SU-DHL-6 (cell line): ENCODE measurements around the gene ERV3-1.
"Not testable (repeated sequence)": the region's sequence is repeated elsewhere in the genome, so short reads cannot be mapped to it uniquely, and the experiment has no call there.

Experiments used
- H2AFZ ChIP-seq: fragments of 200-600 bp; sonication (generic); 2 replicates; pipeline ENCODE4 v1.6.1; 2014; ENCODE audit warnings: low read depth, mild to moderate bottlenecking, moderate library complexity, mixed read lengths, antibody characterized with exemption, low read length; ENCODE audit not compliant: severe bottlenecking
- H3F3A ChIP-seq: fragments of 200-600 bp; shearing (Covaris generic); 2 replicates; pipeline ENCODE4 v1.6.0; 2016; ENCODE audit warnings: antibody characterized with exemption, mild to moderate bottlenecking; ENCODE audit not compliant: insufficient read depth
- H3K27ac ChIP-seq: fragments of 200-600 bp; sonication (generic); 2 replicates; pipeline ENCODE4 v1.5.1; 2016; ENCODE audit warnings: low read depth, mild to moderate bottlenecking, low read length, moderate library complexity, mixed read lengths
- H3K27me3 ChIP-seq: fragments of 200-600 bp; sonication (generic), shearing (Covaris generic); 2 replicates; pipeline ENCODE4 v1.6.0; 2014; ENCODE audit warnings: mild to moderate bottlenecking, low read length
- H3K36me3 ChIP-seq: fragments of 200-600 bp; sonication (generic); 2 replicates; pipeline ENCODE4 v1.6.1; 2014; ENCODE audit warnings: mild to moderate bottlenecking, low read length, mixed read lengths
- H3K4me2 ChIP-seq: fragments of 300-600, 200-600 bp; shearing (Covaris generic), sonication (generic); 2 replicates; pipeline ENCODE4 v1.6.0; 2014; ENCODE audit warnings: low read length, low read depth, mild to moderate bottlenecking; ENCODE audit not compliant: poor library complexity, severe bottlenecking
- H3K4me3 ChIP-seq: fragments of 200-600 bp; sonication (generic); 2 replicates; pipeline ENCODE4 v1.5.1; 2014; ENCODE audit warnings: antibody characterized with exemption, low read length, mild to moderate bottlenecking, mixed read lengths; ENCODE audit not compliant: insufficient read depth, poor library complexity, severe bottlenecking
- H3K79me2 ChIP-seq: fragments of 200-600 bp; sonication (generic); 2 replicates; pipeline ENCODE4 v1.6.1; 2014; ENCODE audit warnings: mild to moderate bottlenecking, low read length, moderate library complexity; ENCODE audit not compliant: insufficient read depth
- H3K9ac ChIP-seq: fragments of 200-600 bp; sonication (generic); 2 replicates; pipeline ENCODE4 v1.7.0; 2014; ENCODE audit warnings: mild to moderate bottlenecking, low read length
- H3K9me2 ChIP-seq: fragments of 200-600 bp; sonication (generic); replicated peaks from 2 replicates; pipeline ENCODE4 v1.6.1; 2014; ENCODE audit warnings: low read length; ENCODE audit not compliant: insufficient read depth
- H3K9me3 ChIP-seq: fragments of 200-600 bp; sonication (generic); 2 replicates; pipeline ENCODE4 v1.6.1; 2014; ENCODE audit warnings: low read length, mixed read lengths; ENCODE audit not compliant: insufficient read depth
- H4K20me1 ChIP-seq: fragments of 200-600 bp; sonication (generic); 2 replicates; pipeline ENCODE4 v1.6.1; 2014; ENCODE audit warnings: low read depth, mild to moderate bottlenecking, antibody characterized with exemption, low read length, moderate library complexity, mixed read lengths
- CTCF ChIP-seq: fragments of 200-600 bp; sonication (generic); IDR thresholded peaks from one replicate; pipeline ENCODE4 v1.5.1; 2017; ENCODE audit warnings: antibody characterized with exemption, mild to moderate bottlenecking, low read length, moderate library complexity; ENCODE audit not compliant: insufficient read depth, poor library complexity, severe bottlenecking
- EZH2phosphoT487 ChIP-seq: fragments of 200-600 bp; sonication (generic), shearing (Covaris generic); conservative IDR thresholded peaks from 2 replicates; pipeline ENCODE4 v1.6.1; 2018; ENCODE audit warnings: mild to moderate bottlenecking, antibody characterized with exemption, low read length, moderate library complexity, mixed read lengths

ERV3-1 gene

GRCh38 chr7:64965594-64965993 is 40.9 kb downstream of the ERV3-1 start:
- H3K9ac ChIP-seq: no peak overlapping the region
- no peaks in the 10 kb centered on the region; the same call in 1 of the 2 replicates for H4K20me1 ChIP-seq
- H2AFZ ChIP-seq: no peak overlapping the region
- no peaks in the 10 kb centered on the region for H3K27me3 ChIP-seq
- no peaks in the 10 kb centered on the region for H3K79me2 ChIP-seq
- H3K36me3 ChIP-seq: peaks cover 13% of the 10 kb centered on the region; the same call in 1 of the 2 replicates
- peaks cover 26% of the 10 kb centered on the region; the same call in 1 of the 2 replicates for H3K9me3 ChIP-seq
- no peak overlapping the region for H3K27ac ChIP-seq
- H3F3A ChIP-seq: 0 out of 2 replicates have a peak, but pooled peaks cover 4% of the 10 kb centered on the region
- H3K4me2 ChIP-seq: no peak overlapping the region
- TF ChIP-seq EZH2phosphoT487 (no peak), CTCF (no peak)
- H3K9me2 ChIP-seq: no peaks in the 10 kb centered on the region
- no peak overlapping the region for H3K4me3 ChIP-seq

GRCh38 chr7:64959072-64959747 is 47.3 kb downstream of the ERV3-1 start:
- H3K9me2 ChIP-seq: no peaks in the 10 kb centered on the region
- TF ChIP-seq EZH2phosphoT487: no peak
- no peak for TF ChIP-seq CTCF
- H3K4me2 ChIP-seq: no peak overlapping the region
- H3K4me3 ChIP-seq: no peak overlapping the region
- peaks cover 33% of the 10 kb centered on the region; the same call in 1 of the 2 replicates for H3K9me3 ChIP-seq
- H3K27ac ChIP-seq: no peak overlapping the region
- H3F3A ChIP-seq: no peaks in the 10 kb centered on the region
- H3K79me2 ChIP-seq: no peaks in the 10 kb centered on the region
- no peaks in the 10 kb centered on the region for H3K27me3 ChIP-seq
- peaks cover 8% of the 10 kb centered on the region; the same call in 1 of the 2 replicates for H3K36me3 ChIP-seq
- H2AFZ ChIP-seq: no peak overlapping the region
- no peaks in the 10 kb centered on the region for H4K20me1 ChIP-seq
- H3K9ac ChIP-seq: no peak overlapping the region

GRCh38 chr7:64951250-64951848 is 55.1 kb downstream of the ERV3-1 start:
- TF ChIP-seq CTCF (peak; percentile 66), EZH2phosphoT487 (no peak)
- Histone ChIP-seq H2AFZ (no peak overlapping the region), H3K9me2 (no peaks in the 10 kb centered on the region), H3K36me3 (no peaks in the 10 kb centered on the region), H3F3A (no peaks in the 10 kb centered on the region), H3K27me3 (no peaks in the 10 kb centered on the region), H3K9ac (no peak overlapping the region), H3K27ac (no peak overlapping the region), H3K4me2 (no peak overlapping the region), H3K4me3 (no peak overlapping the region), H4K20me1 (no peaks in the 10 kb centered on the region), H3K9me3 (no peaks in the 10 kb centered on the region), H3K79me2 (no peaks in the 10 kb centered on the region)

DNA sequence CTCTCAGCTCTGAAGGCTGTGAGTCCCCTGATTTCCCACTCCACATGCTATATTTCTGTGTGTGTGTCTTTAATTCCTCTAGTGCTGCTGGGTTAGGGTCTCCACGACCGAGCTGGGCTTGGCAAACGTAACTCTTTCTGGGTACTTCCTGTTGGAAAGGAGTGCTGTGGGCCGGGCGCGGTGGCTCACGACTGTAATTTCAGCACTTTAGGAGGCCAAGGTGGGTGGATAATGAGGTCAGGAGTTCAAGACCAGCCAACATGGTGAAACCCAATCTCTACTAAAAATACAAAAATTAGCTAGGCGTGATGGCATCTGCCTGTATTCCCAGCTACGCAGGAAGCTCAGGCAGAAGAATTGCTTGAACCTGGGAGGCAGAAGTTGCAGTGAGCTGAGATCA is 55.8 kb downstream of the ERV3-1 start:
- not testable (repeated sequence) for H3F3A ChIP-seq, H3K79me2 ChIP-seq, H3K9me2 ChIP-seq, H3K27me3 ChIP-seq, H3K9me3 ChIP-seq, H3K27ac ChIP-seq, H3K36me3 ChIP-seq, H3K4me2 ChIP-seq, H4K20me1 ChIP-seq, H3K9ac ChIP-seq, H3K4me3 ChIP-seq, H2AFZ ChIP-seq

DNA sequence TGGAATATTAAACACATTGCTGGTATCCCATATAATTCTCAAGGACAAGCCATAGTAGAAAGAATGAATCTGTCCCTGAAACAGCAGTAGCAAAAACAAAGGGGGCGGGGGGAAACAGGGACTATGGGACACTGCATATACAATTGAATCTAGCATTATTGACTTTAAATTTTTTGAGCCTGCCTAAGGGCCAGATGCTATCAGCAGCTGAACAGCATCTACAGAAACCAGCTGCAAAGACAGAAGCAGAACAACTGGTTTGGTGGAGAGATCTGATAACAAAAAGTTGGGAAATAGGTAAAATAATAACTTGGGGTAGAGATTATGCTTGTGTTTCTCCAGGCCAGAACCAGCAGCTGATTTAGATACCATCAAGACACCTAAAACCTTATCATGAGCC is 57.7 kb downstream of the ERV3-1 start:
- not testable (repeated sequence) for H3K79me2 ChIP-seq, H4K20me1 ChIP-seq, H3K4me2 ChIP-seq, H3K4me3 ChIP-seq, H3K36me3 ChIP-seq, H3K27me3 ChIP-seq, H3K27ac ChIP-seq, H3F3A ChIP-seq, H3K9me3 ChIP-seq, H2AFZ ChIP-seq, H3K9me2 ChIP-seq, H3K9ac ChIP-seq
